Measurements from ENCODE around the gene RIMBP2.
"Not testable (repeated sequence)": the region's sequence is repeated elsewhere in the genome, so short reads cannot be mapped to it uniquely, and the experiment has no call there.

Gene RIMBP2

DNA sequence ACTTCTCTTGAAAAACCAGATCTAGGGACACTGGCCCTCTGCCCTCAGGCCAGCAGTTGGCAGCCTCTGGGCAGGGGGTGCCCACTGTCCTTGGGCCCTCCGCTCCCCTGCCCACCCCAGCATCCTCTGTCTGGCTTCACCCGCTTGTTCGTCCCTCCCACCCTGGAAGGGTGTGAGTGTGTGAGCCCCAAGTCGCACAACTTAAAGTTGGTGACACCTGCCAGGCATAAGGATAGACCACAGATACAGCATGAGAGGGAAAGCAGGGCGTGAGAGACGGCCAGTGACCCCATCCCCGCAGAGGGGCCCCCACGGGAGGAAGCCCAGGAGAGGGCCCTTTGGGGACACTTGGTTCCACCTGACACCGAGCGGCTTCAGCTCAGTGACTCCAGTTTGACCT lies 23.5 kb upstream of the RIMBP2 start:
- no peak for DNase-seq (ENCODE audit: low spot score)

DNA sequence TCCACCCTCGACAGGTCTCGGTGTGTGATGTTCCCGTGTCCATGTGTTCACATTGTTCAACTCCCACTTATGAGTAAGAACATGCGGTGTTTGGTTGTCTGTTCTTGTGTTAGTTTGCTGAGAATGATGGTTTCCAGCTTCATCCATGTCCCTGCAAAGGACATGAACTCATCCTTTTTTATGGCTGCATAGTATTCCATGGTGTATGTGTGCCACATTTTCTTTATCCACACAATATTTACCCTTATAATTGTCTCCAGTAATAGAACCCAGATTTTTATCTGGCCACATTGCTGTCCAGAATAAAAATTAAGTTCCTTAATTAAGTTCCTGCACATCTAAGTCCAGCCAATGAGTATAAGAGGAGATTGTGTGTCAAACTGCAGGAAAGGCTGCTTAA lies 22.3 kb upstream of the RIMBP2 start:
- not testable (repeated sequence) for DNase-seq (ENCODE audit: low spot score)

DNA sequence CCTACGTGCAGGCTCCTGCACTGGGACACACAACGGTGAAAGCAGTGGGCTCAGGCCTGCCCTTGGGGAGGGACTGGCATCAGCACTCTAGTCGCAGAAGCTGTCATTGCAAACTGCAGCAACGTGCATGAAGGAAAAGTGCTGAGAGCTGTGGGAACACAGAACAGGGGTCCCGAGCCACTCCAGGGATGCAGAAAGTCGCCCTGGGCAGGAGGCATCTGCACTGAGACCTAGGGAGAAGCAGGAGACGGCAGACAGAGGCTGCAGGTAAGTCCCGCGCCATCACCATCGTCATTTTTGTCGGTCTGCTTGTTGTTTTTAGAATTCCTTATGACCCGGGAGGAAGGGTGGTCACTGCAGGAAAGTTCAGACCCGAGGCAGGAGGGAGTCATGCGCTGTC lies 21.6 kb upstream of the RIMBP2 start:
- no peak for DNase-seq (ENCODE audit: low spot score)

GRCh38 chr12:130729344-130729743 lies 13.2 kb upstream of the RIMBP2 start:
- DNase-seq (ENCODE audit: low spot score), result no peak

GRCh38 chr12:130728158-130729058 lies 12.3 kb upstream of the RIMBP2 start:
- DNase-seq (ENCODE audit: low spot score), result no peak

GRCh38 chr12:130719263-130719859 lies 3.3 kb upstream of the RIMBP2 start:
- DNase-seq (ENCODE audit: low spot score), result no peak

GRCh38 chr12:130717752-130718151 lies 1.7 kb upstream of the RIMBP2 start:
- DNase-seq (ENCODE audit: low spot score), result no peak

- DNase-seq (ENCODE audit: low spot score), result no peak
These were observed 869 bp upstream of the RIMBP2 start for GRCh38 chr12:130716969-130717366.

- no peak for DNase-seq (ENCODE audit: low spot score)
These were observed 725 bp downstream of the RIMBP2 start for GRCh38 chr12:130715150-130715997.

- no peak for DNase-seq (ENCODE audit: low spot score)
These were observed 1.4 kb downstream of the RIMBP2 start for GRCh38 chr12:130714591-130715149.

GRCh38 chr12:130714091-130714590 lies 2.0 kb downstream of the RIMBP2 start:
- DNase-seq (ENCODE audit: low spot score), result no peak

GRCh38 chr12:130713581-130713991 lies 2.5 kb downstream of the RIMBP2 start:
- no peak for DNase-seq (ENCODE audit: low spot score)

- DNase-seq (ENCODE audit: low spot score), result no peak
These were observed 3.6 kb downstream of the RIMBP2 start for GRCh38 chr12:130712346-130713065.

GRCh38 chr12:130711756-130712155 lies 4.3 kb downstream of the RIMBP2 start:
- DNase-seq (ENCODE audit: low spot score), result no peak

DNA sequence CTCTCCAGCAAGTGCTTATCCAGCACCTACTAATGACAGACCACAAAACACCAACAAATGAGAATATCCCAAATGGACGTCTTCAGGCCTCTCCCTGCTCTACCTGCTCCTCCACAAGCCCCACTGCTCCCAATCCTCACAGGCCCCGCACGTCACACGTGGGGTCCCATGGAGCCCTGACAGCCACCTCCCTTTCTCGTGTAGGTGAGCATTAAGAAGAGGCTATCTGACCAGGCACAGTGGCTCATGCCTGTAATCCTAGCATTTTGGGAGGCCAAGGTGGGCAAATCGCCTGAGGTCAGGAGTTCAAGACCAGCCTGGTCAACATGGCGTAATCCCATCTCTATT lies 5.4 kb downstream of the RIMBP2 start:
- no peak for DNase-seq (ENCODE audit: low spot score)

DNA sequence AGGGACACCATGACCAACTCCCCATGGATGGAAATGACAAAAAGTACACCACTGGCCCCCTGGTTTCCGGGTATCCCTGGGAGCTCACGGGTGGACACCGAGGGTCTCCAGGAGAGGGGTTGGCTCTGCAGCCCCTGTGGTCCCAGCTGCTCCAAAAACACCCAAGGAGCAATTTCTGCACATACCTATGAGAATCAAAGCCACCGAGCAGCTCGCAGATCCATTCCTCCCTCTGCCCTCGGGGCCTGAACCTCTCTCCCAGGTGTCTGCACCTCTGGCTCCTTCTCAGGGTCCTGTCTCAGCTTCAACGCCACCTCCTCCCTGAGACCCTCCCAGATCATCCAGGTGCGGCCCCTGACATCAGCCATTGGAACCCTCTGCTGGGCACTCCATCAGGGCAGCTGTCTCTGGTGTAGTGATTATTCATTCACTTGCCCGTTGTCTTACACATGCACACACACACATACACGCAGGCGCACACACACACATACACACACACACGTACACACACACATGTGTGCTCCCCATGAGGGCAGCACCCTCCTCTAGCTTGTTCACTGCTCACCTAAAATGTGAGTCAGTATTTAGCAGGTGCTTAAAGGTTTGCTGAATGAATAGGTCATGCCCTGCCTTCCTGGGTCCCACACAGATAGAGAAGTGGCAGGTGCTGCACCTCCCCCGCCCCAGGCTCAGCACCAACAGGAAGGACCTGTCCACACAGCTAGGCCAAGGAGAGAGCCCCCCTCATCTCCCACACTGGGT lies 5.9 kb downstream of the RIMBP2 start:
- no peak for DNase-seq (ENCODE audit: low spot score)

DNA sequence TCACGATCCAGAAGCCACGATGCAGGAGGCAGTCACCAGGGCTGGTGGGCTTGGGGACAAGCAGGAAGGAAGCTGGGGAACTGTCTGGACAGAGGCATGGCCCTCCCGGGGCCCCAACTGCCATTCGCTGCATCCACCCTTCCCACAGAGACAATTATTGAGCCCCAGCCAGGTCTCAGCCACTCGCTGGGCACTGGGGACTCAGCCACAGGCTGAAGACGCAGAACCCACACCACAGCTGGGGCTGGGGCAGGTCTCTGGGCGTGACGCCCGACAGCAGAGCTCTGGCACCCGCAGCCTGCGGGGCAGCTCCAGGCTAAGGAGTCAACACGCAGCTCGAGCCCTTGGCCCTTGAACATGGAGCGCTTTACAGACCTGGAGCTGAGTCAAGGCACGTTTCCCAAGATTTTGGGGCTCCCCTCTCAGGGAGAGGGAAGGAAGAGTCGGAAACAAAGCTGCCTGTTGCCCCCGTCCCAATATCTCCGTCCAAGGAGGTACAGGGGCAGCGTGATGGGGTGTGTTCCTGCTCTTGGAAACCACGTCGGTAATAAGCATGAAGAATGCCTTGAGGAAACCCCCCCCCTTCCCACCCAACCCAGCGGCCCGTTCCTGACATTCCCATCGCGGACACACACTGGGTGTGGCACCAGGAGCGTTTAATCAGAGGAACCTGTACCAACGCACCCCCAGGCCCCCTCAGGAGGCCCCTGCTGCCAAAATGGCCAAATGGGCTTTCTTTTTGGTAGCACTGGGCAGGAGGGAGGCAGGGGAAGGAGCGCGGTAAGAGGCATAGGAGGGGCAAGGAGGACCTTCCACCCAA lies 6.7 kb downstream of the RIMBP2 start:
- DNase-seq (ENCODE audit: low spot score), result no peak

GRCh38 chr12:130708648-130709047 lies 7.5 kb downstream of the RIMBP2 start:
- DNase-seq (ENCODE audit: low spot score), result no peak

- DNase-seq (ENCODE audit: low spot score), result no peak
These were observed 8.6 kb downstream of the RIMBP2 start for GRCh38 chr12:130707571-130707891.
